ENCODE results near the gene ANKRD1. TPM values are rescaled to one million over a fixed set of nuclear protein-coding genes. Genes with fewer than 3 reads are reported as not detected.

Gene ANKRD1
- total RNA-seq, 1 experiment from 2014 or later = 0.11 TPM

GRCh38 chr10:90916392-90917237, 4.3 kb downstream of the ANKRD1 start:
- H3K27me3 ChIP-seq (ENCODE audit: insufficient read depth, low read length) = peaks cover 65% of the 10 kb centered on the region
- no peak overlapping the region for H4K8ac ChIP-seq (replicated peaks; ENCODE audit: insufficient read length, low read depth, low read length)
- no peak overlapping the region for H3K27ac Mint-ChIP-seq
- H3K18ac ChIP-seq (ENCODE audit: insufficient read length, low read depth, low read length) = no peak overlapping the region
- WGBS (ENCODE audit: extremely low coverage, insufficient read length, low lambda C conversion rate) = no CpG with 5 or more reads among the region's 6 CpGs
- H3K79me2 ChIP-seq (ENCODE audit: insufficient read depth, low read length) = no peaks in the 10 kb centered on the region
- H3K9ac ChIP-seq (ENCODE audit: extremely low read depth, insufficient read length, low read length) = no peak overlapping the region
- H3K36me3 Mint-ChIP-seq (ENCODE audit: insufficient read depth in 1 of 3, low read depth in 3 of 3) = no peaks in the 10 kb centered on the region
- H2BK5ac ChIP-seq (ENCODE audit: insufficient read length, low read length) = no peak overlapping the region
- H3K23ac ChIP-seq (ENCODE audit: insufficient read length, low read depth, low read length) = no peak overlapping the region
- TF ChIP-seq, protein P1, sequence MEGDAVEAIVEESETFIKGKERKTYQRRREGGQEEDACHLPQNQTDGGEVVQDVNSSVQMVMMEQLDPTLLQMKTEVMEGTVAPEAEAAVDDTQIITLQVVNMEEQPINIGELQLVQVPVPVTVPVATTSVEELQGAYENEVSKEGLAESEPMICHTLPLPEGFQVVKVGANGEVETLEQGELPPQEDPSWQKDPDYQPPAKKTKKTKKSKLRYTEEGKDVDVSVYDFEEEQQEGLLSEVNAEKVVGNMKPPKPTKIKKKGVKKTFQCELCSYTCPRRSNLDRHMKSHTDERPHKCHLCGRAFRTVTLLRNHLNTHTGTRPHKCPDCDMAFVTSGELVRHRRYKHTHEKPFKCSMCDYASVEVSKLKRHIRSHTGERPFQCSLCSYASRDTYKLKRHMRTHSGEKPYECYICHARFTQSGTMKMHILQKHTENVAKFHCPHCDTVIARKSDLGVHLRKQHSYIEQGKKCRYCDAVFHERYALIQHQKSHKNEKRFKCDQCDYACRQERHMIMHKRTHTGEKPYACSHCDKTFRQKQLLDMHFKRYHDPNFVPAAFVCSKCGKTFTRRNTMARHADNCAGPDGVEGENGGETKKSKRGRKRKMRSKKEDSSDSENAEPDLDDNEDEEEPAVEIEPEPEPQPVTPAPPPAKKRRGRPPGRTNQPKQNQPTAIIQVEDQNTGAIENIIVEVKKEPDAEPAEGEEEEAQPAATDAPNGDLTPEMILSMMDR (conservative IDR thresholded peaks at IDR 0.05) = no peak
- no peak for DNase-seq
- no peaks in the 10 kb centered on the region for H3K4me1 ChIP-seq (ENCODE audit: insufficient read depth, low read length)
- H3K79me1 ChIP-seq (ENCODE audit: insufficient read depth, low read depth, low read length, poor library complexity, severe bottlenecking) = no peaks in the 10 kb centered on the region
- no peak overlapping the region for H3K4me3 Mint-ChIP-seq
- H3K9me3 Mint-ChIP-seq = no peaks in the 10 kb centered on the region
- peaks cover 28 to 30% of the 10 kb centered on the region in 2 experiments for H3K4me1 Mint-ChIP-seq
- H2AFZ ChIP-seq (ENCODE audit: low read length) = no peak overlapping the region
- no peak overlapping the region for H3K14ac ChIP-seq (ENCODE audit: insufficient read depth, low read length)
- H4K91ac ChIP-seq (ENCODE audit: insufficient read length, low read depth, low read length) = no peak overlapping the region
- no peak overlapping the region for H3K4ac ChIP-seq (ENCODE audit: low read depth, low read length)
- no peak overlapping the region for H3K4me2 ChIP-seq (ENCODE audit: insufficient read depth, insufficient read length, low read length)
- no peak overlapping the region for H2BK15ac ChIP-seq (ENCODE audit: low read depth, low read length)
- H2AK5ac ChIP-seq (ENCODE audit: insufficient read length, low read length) = no peak overlapping the region
- H4K20me1 ChIP-seq (ENCODE audit: control insufficient read depth, insufficient read depth, insufficient read length) = no peaks in the 10 kb centered on the region
- no peak overlapping the region for H3T11ph ChIP-seq (ENCODE audit: low read length)
- no peak overlapping the region for H2BK20ac ChIP-seq (ENCODE audit: low read depth, low read length, poor library complexity, severe bottlenecking)
- peaks cover 98% of the 10 kb centered on the region for H3K27me3 Mint-ChIP-seq (ENCODE audit: low read depth)
- H3K27ac ChIP-seq (ENCODE audit: insufficient read length, low read depth, low read length) = no peak overlapping the region
- no peak overlapping the region for H2BK120ac ChIP-seq (ENCODE audit: low read depth, low read length, poor library complexity, severe bottlenecking)
- no peak overlapping the region for H3K56ac ChIP-seq (ENCODE audit: insufficient read length, low read depth, low read length)
- H3K23me2 ChIP-seq (ENCODE audit: insufficient read length, low read depth, low read length, poor library complexity, severe bottlenecking) = no peaks in the 10 kb centered on the region
- H3K9me3 ChIP-seq (ENCODE audit: control insufficient read depth, low read depth, low read length) = no peaks in the 10 kb centered on the region
- no peak overlapping the region for H4K5ac ChIP-seq (ENCODE audit: insufficient read length, low read depth, low read length)
- H2BK12ac ChIP-seq (ENCODE audit: insufficient read length, low read depth, low read length) = no peak overlapping the region
